HepG2 (cell line): ENCODE data around the gene SYNPO2L. TPM values are rescaled to one million over a fixed set of nuclear protein-coding genes. Genes with fewer than 3 reads are reported as not detected.
A peak's percentile ranks its signal among the peaks of the same experiment; 100 is the strongest.

Experiments used
- GLI4 ChIP-seq: sonication (generic); formaldehyde crosslinking; IDR thresholded peaks from 2 replicates; pipeline ENCODE4 v1.5.1; 2020; ENCODE audit warnings: missing genetic modification reagents, mild to moderate bottlenecking, moderate library complexity, borderline replicate concordance
- HDAC2 ChIP-seq: sonication (generic); formaldehyde crosslinking; IDR thresholded peaks from 2 replicates; pipeline ENCODE4 v1.4.0; 2020; ENCODE audit warnings: missing genetic modification reagents
- MLLT10 ChIP-seq: sonication (generic); formaldehyde crosslinking; IDR thresholded peaks from 2 replicates; pipeline ENCODE4 v1.4.0; 2020; ENCODE audit warnings: missing genetic modification reagents
- MTA1 ChIP-seq: sonication (generic); formaldehyde crosslinking; IDR thresholded peaks from 2 replicates; pipeline ENCODE4 v1.4.0; 2020; ENCODE audit warnings: missing genetic modification reagents, mild to moderate bottlenecking, borderline replicate concordance
- NCOA2 ChIP-seq: sonication (generic); formaldehyde crosslinking; IDR thresholded peaks from 2 replicates; pipeline ENCODE4 v1.8.0; 2022; ENCODE audit warnings: inconsistent platforms
- POLR2AphosphoS2 ChIP-seq: IDR thresholded peaks from 2 replicates; pipeline ENCODE4 v1.6.1; 2011; ENCODE audit warnings: low read depth, low read length, improper control_type of control experiment
- RXRB ChIP-seq: IDR thresholded peaks from 2 replicates; pipeline ENCODE4 v1.6.1; 2016; ENCODE audit warnings: borderline replicate concordance, missing genetic modification reagents, missing compliant biosample characterization
- SIX1 ChIP-seq: sonication (generic); formaldehyde crosslinking; IDR thresholded peaks from 2 replicates; pipeline ENCODE4 v1.4.0; 2020; ENCODE audit warnings: missing genetic modification reagents, borderline replicate concordance
- THAP9 ChIP-seq: sonication (generic); formaldehyde crosslinking; IDR thresholded peaks from 2 replicates; pipeline ENCODE4; 2020; ENCODE audit warnings: missing genetic modification reagents, mild to moderate bottlenecking, borderline replicate concordance
- TRAFD1 ChIP-seq: sonication (generic); formaldehyde crosslinking; IDR thresholded peaks from 2 replicates; pipeline ENCODE4 v1.5.1; 2020; ENCODE audit warnings: missing genetic modification reagents, mild to moderate bottlenecking, borderline replicate concordance
- TSC22D2 ChIP-seq: sonication (generic); formaldehyde crosslinking; IDR thresholded peaks from 2 replicates; pipeline ENCODE4 v1.5.1; 2020; ENCODE audit warnings: missing genetic modification reagents, mild to moderate bottlenecking, borderline replicate concordance
- ZIK1 ChIP-seq: sonication (generic); formaldehyde crosslinking; IDR thresholded peaks from 2 replicates; pipeline ENCODE4 v1.5.0; 2020; ENCODE audit warnings: mild to moderate bottlenecking, low read depth, missing genetic modification reagents, borderline replicate concordance
- ZNF337 ChIP-seq: sonication (generic); formaldehyde crosslinking; IDR thresholded peaks from 2 replicates; pipeline ENCODE4 v1.5.1; 2020; ENCODE audit warnings: missing genetic modification reagents, low read depth, mild to moderate bottlenecking, borderline replicate concordance
- ZNF569 ChIP-seq: sonication (generic); formaldehyde crosslinking; IDR thresholded peaks from 2 replicates; pipeline ENCODE4 v1.5.0; 2020; ENCODE audit warnings: mild to moderate bottlenecking, missing genetic modification reagents, moderate library complexity, borderline replicate concordance
- polyA plus RNA-seq, 8 experiments: library from polyadenylated mRNA; depleted of rRNA in 3 of 8; stranded (reverse) in 7 of 8; unstranded in 1 of 8; fragments of >200 nt; fragmentation: Illumina TruSeq in 4 of 8; extraction: Trizol in 4 of 8; gene quantifications; 2 replicates each; pipeline versions ENCODE4 v1.2.1 to v1.2.3, GENCODE V29; 2011 to 2016; ENCODE audit warnings: low read depth in 4 of 8, missing spikeins in 1 of 8, mixed read lengths in 1 of 8; ENCODE audit not compliant: insufficient read depth in 1 of 8
- total RNA-seq, 5 experiments: library from RNA; depleted of rRNA; stranded (reverse); fragments of >200 nt; fragmentation: Illumina TruSeq; extraction: Trizol; gene quantifications; 2 replicates each; pipeline ENCODE4 v1.2.3, GENCODE V29; 2016; ENCODE audit warnings: low read depth in 1 of 5
- TF ChIP-seq, protein P1 (sequence below): sonication (generic); formaldehyde crosslinking; IDR thresholded peaks from 2 replicates; pipeline ENCODE4 v1.4.0; 2020; ENCODE audit warnings: low read depth, missing genetic modification reagents
- TF ChIP-seq, protein P2 (sequence below): sonication (generic); formaldehyde crosslinking; IDR thresholded peaks from 2 replicates; pipeline ENCODE4 v1.4.0; 2020; ENCODE audit warnings: mild to moderate bottlenecking, low read depth, missing genetic modification reagents
- TF ChIP-seq, protein P3 (sequence below): IDR thresholded peaks from 2 replicates; pipeline ENCODE4 v1.6.1; 2016; ENCODE audit warnings: low read depth, borderline replicate concordance

Gene SYNPO2L
- total and polyA plus RNA-seq, 2 of the 13 experiments (the other 11 are each of a cell fraction or from before 2014, with no cell fraction given), result not detected

- TF ChIP-seq, protein P1, sequence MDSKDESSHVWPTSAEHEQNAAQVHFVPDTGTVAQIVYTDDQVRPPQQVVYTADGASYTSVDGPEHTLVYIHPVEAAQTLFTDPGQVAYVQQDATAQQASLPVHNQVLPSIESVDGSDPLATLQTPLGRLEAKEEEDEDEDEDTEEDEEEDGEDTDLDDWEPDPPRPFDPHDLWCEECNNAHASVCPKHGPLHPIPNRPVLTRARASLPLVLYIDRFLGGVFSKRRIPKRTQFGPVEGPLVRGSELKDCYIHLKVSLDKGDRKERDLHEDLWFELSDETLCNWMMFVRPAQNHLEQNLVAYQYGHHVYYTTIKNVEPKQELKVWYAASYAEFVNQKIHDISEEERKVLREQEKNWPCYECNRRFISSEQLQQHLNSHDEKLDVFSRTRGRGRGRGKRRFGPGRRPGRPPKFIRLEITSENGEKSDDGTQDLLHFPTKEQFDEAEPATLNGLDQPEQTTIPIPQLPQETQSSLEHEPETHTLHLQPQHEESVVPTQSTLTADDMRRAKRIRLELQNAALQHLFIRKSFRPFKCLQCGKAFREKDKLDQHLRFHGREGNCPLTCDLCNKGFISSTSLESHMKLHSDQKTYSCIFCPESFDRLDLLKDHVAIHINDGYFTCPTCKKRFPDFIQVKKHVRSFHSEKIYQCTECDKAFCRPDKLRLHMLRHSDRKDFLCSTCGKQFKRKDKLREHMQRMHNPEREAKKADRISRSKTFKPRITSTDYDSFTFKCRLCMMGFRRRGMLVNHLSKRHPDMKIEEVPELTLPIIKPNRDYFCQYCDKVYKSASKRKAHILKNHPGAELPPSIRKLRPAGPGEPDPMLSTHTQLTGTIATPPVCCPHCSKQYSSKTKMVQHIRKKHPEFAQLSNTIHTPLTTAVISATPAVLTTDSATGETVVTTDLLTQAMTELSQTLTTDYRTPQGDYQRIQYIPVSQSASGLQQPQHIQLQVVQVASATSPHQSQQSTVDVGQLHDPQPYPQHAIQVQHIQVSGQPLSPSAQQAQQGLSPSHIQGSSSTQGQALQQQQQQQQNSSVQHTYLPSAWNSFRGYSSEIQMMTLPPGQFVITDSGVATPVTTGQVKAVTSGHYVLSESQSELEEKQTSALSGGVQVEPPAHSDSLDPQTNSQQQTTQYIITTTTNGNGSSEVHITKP (CRISPR knock-in tag), result 0 out of 2 replicates have a peak, but pooled peaks have one; percentile 1
- TF ChIP-seq MLLT10, result no peak
- TF ChIP-seq ZNF569 (CRISPR knock-in tag), result no peak
- TF ChIP-seq GLI4 (CRISPR knock-in tag), result 0 out of 2 replicates have a peak, but pooled peaks have one; percentile 46
- TF ChIP-seq, protein P2, sequence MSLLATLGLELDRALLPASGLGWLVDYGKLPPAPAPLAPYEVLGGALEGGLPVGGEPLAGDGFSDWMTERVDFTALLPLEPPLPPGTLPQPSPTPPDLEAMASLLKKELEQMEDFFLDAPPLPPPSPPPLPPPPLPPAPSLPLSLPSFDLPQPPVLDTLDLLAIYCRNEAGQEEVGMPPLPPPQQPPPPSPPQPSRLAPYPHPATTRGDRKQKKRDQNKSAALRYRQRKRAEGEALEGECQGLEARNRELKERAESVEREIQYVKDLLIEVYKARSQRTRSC (CRISPR knock-in tag), result no peak
- TF ChIP-seq, protein P3, sequence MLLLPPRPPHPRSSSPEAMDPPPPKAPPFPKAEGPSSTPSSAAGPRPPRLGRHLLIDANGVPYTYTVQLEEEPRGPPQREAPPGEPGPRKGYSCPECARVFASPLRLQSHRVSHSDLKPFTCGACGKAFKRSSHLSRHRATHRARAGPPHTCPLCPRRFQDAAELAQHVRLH (CRISPR knock-in tag), result peak; percentile 45; the same call in 1 of the 2 replicates
- peak; percentile 38; the same call in 1 of the 2 replicates for TF ChIP-seq THAP9 (CRISPR knock-in tag)
- no peak for TF ChIP-seq TSC22D2
- TF ChIP-seq SIX1 (CRISPR knock-in tag), result no peak
- TF ChIP-seq TRAFD1 (CRISPR knock-in tag), result no peak
- TF ChIP-seq ZNF337 (CRISPR knock-in tag), result no peak
- TF ChIP-seq POLR2AphosphoS2, result no peak
- peak; percentile 66; the same call in 1 of the 2 replicates for TF ChIP-seq HDAC2 (CRISPR knock-in tag)
- TF ChIP-seq MTA1, result peak; percentile 83; the same call in 1 of the 2 replicates
- TF ChIP-seq ZIK1, result no peak
- TF ChIP-seq NCOA2 (CRISPR knock-in tag), result peak; percentile 44
- peak; percentile 22; the same call in 1 of the 2 replicates for TF ChIP-seq RXRB (CRISPR knock-in tag)
These were observed 29.7 kb downstream of the SYNPO2L start (continued) for GRCh38 chr10:73625884-73626752.
